Activated CD4-positive, alpha-beta T cell treated with anti-CD3 and anti-CD28 coated beads, Interleukin-10, Interleukin-2, amounts not matched to agents 100 ng/mL and 50 ng/mL, durations not matched to agents 16 hours and 8 hours (primary cell): ENCODE measurements around the gene LSAMP.

Experiments
- DNase-seq: peaks from one replicate; pipeline ENCODE4 v3.0.0-alpha.2; 2020

Gene LSAMP

GRCh38 chr3:115999001-115999585 is 446.2 kb downstream of the LSAMP start:
- no peak for DNase-seq

- no peak for DNase-seq
These were observed 448.7 kb downstream of the LSAMP start for GRCh38 chr3:115996420-115997108.

GRCh38 chr3:115990669-115991068 is 454.6 kb downstream of the LSAMP start:
- DNase-seq: no peak

- DNase-seq: no peak
These were observed 455.4 kb downstream of the LSAMP start for GRCh38 chr3:115989684-115990421.

- DNase-seq: no peak
These were observed 458.6 kb downstream of the LSAMP start for GRCh38 chr3:115986555-115987207.

- no peak for DNase-seq
These were observed 462.7 kb downstream of the LSAMP start for GRCh38 chr3:115982629-115983028.

- no peak for DNase-seq
These were observed 463.2 kb downstream of the LSAMP start for GRCh38 chr3:115982108-115982507.

- no peak for DNase-seq
These were observed 464.6 kb downstream of the LSAMP start for GRCh38 chr3:115980709-115981108.

GRCh38 chr3:115977866-115978265 is 467.4 kb downstream of the LSAMP start:
- no peak for DNase-seq

GRCh38 chr3:115975796-115976195 is 469.5 kb downstream of the LSAMP start:
- DNase-seq: no peak

GRCh38 chr3:115975353-115975752 is 469.9 kb downstream of the LSAMP start:
- no peak for DNase-seq

GRCh38 chr3:115974940-115975339 is 470.3 kb downstream of the LSAMP start:
- DNase-seq: no peak

- no peak for DNase-seq
These were observed 476.4 kb downstream of the LSAMP start for GRCh38 chr3:115968871-115969270.

- DNase-seq: no peak
These were observed 483.9 kb downstream of the LSAMP start for GRCh38 chr3:115961380-115961779.

GRCh38 chr3:115960799-115961198 is 484.5 kb downstream of the LSAMP start:
- DNase-seq: no peak

GRCh38 chr3:115958526-115958925 is 486.8 kb downstream of the LSAMP start:
- no peak for DNase-seq

GRCh38 chr3:115947325-115947724 is 498.0 kb downstream of the LSAMP start:
- no peak for DNase-seq

GRCh38 chr3:115943579-115943978 is 501.7 kb downstream of the LSAMP start:
- no peak for DNase-seq

GRCh38 chr3:115937054-115937453 is 508.2 kb downstream of the LSAMP start:
- DNase-seq: no peak

- no peak for DNase-seq
These were observed 512.5 kb downstream of the LSAMP start for GRCh38 chr3:115932807-115933206.

GRCh38 chr3:115931581-115931980 is 513.7 kb downstream of the LSAMP start:
- DNase-seq: no peak

- DNase-seq: no peak
These were observed 514.4 kb downstream of the LSAMP start for GRCh38 chr3:115930922-115931321.

- DNase-seq: no peak
These were observed 515.1 kb downstream of the LSAMP start for GRCh38 chr3:115930168-115930567.

- no peak for DNase-seq
These were observed 516.9 kb downstream of the LSAMP start for GRCh38 chr3:115928376-115928775.
